Fibroblast of skin of back (primary cell): Measurements from ENCODE around the gene PWP2.
"Not testable (repeated sequence)": the region's sequence is repeated elsewhere in the genome, so short reads cannot be mapped to it uniquely, and the experiment has no call there.

Source experiments
- DNase-seq: peaks from one replicate; pipeline ENCODE4 v3.0.0-alpha.2; 2013

Gene PWP2

GRCh38 chr21:44083631-44084291 lies 23.4 kb upstream of the PWP2 start:
- DNase-seq: no peak

DNA sequence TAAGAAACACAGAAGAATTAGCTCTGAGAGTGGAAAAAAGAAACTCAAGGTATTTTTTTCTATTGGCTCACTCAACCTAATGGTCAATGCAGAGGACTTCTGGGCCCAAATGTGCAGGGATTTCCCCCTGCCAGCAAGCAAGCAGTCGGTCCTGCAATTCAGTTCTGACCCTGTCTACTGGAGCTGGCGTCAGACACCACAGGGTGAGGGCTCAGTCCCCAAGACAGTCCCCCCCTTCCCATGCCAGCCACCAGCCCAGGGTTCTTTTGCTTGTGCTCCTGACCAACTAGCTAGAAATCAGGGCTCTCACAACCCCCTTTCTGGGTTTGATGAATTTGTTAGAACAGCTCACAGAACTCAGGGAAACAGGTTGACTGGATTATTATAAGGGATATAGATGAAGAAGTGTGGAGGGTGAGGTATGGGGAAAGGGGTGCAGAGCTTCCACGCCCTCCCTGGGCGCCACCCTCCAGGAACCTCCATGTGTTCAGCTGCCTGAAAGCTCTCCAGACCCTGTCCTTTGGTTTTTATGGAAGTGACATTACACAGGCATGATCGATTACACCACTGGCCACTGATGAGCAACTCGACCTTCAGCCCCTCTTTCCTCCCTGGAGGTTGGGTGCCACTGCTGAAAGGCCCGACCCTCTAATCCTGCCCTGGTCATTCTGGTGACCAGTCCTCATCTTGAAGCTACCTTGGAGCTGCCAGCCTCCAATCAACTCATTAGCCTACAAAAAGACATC lies 22.5 kb upstream of the PWP2 start:
- DNase-seq: no peak

DNA sequence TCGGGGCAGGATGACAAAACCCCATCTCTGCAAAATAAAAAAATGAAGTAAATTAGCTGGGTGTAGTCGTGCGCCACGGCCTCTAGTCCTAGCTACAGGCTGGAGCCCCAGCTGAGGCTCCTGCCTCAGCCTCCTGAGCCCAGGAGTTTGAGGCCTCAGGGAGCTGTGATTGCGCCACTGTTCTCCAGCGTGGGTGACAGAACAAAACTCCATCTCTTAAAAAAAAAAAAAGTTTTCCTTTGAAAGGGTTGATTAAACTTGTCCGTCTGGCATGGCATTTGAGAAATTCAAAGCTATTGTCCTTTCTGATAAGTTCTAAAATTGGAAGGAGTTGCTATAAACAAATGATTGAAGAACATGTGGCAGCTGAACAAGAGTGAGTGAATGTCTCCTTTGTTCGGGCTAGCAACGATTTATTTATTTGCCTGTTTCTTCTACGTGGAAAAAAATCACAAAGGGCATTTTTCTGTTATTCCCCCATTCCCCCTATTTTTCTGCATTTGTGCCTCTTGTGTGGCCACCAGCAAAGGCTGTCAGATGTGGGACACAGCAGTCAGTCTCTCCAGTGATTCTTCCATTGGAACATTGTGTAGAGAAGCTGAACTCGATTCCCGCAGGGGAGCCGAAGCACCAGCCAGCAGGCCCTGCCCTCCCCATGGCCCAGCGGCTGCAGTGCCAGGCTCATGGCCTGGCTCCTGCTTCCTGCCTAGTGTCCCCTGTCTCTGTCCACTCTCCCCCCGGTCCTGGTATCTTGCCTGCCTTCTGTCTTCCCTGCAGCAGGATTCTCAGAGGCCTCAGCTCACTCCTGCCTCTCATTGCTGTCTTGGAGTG lies 21.5 kb upstream of the PWP2 start:
- DNase-seq: no peak

GRCh38 chr21:44086636-44087425 lies 20.4 kb upstream of the PWP2 start:
- DNase-seq: no peak

DNA sequence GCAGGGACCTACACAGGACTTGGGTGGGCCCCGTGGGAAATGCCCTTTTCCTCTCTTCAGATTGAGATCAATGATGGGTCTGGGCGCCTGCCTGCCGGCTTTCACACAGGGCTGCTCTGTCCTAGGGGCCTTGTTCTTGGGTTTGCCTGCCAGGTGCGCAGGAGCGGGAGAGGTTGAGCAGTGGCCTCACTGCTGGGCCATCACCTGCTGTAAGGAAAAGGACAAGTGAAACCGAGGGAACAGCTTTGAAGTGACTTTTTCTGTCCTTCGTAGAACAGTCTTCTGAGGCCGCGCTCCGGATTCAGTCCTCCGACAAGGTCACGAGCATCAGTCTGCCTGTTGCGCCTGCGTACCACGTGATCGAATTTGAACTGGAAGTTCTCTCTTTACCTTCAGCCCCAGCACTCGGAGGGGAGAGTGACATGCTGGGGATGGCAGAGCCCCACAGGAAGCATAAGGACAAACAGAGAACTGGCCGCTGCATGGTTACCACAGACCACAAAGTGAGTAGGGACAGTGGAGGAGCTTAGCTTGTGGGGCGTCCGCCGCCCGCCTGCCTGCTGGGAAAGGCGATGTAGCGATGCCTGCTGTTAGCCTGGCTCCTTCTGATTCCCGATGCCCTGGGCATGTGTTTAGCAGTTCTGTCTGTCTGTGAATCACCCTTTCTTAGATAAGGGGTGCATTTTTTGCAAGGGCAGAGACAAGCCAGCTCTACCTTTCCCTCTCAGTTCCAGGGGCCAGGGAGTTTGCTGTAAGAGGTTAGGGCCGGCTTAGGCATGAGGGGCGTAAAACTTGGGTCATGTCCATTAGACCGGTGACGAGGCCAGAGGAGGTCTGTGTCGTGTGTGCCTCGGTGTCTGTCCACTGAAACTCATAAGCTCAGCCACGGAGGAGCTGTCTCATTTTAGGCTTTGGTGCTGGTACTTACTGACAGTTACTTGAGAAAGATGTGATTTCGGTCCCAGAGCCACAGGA lies 19.5 kb upstream of the PWP2 start:
- DNase-seq: no peak

GRCh38 chr21:44088401-44088780 lies 18.8 kb upstream of the PWP2 start:
- no peak for DNase-seq

- DNase-seq: no peak
These were observed 17.9 kb upstream of the PWP2 start for GRCh38 chr21:44089001-44089911.

- no peak for DNase-seq
These were observed 16.9 kb upstream of the PWP2 start for GRCh38 chr21:44090325-44090724.

GRCh38 chr21:44092211-44092610 lies 15.0 kb upstream of the PWP2 start:
- no peak for DNase-seq

- DNase-seq: no peak
These were observed 13.4 kb upstream of the PWP2 start for GRCh38 chr21:44093761-44094160.

DNA sequence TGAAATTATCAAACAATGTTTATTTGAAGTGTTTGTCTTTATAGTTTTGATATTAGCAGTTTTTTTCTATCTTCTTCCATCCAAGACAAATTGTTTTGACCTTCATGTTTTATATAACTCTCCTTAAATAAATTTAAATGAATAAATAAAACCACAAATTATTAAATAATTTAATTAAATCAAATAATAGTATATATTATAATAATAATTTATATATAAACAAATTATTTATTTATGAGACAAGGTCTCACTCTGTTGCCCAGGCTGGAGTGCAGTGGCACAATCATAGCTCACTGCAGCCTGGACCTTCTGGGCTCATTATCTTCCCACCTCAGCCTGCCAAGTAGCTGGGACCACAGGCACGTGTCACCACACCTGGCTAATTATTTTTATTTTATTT lies 12.4 kb upstream of the PWP2 start:
- DNase-seq: no peak

DNA sequence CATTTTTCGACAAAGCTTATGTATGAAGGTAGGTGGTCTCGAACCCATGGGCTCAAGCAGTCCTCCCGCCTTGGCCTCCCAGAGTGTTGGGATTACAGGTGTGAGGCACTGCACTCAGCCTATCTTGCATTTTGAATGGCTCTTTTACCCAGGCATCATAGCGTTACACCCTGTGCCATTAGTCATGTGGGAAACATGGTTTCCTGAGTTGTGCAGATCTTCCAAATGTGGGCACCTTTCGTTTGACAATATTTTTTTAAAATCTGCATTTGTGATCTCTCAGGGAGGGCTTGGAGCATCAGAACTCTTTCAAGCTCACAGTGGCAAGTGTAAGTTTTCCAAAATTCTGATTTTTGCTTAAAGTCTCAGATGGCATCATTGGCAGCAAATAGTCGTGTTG lies 8.7 kb upstream of the PWP2 start:
- not testable (repeated sequence) for DNase-seq

DNA sequence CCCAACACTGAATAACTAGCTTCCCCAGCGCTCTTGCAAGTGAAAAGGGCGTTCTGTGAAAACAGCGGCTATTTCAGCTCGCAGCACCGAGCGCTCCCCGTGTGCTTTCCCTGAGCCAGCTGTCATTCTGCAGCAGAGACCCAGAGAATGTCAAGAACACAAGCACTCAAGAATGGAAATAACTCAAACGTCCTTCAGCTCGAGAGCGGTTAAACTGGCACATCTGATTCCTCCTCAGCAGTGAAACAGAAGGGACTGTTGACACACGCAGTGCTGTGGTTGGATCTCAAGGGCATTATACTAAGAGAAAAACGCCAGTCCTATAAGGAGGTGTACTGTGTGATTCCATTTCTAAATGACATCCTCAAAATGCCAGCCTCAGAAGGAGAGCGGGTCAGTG lies 8.2 kb upstream of the PWP2 start:
- DNase-seq: not testable (repeated sequence)

- DNase-seq: not testable (repeated sequence)
These were observed 390 bp downstream of the PWP2 start for GRCh38 chr21:44107589-44107988.

DNA sequence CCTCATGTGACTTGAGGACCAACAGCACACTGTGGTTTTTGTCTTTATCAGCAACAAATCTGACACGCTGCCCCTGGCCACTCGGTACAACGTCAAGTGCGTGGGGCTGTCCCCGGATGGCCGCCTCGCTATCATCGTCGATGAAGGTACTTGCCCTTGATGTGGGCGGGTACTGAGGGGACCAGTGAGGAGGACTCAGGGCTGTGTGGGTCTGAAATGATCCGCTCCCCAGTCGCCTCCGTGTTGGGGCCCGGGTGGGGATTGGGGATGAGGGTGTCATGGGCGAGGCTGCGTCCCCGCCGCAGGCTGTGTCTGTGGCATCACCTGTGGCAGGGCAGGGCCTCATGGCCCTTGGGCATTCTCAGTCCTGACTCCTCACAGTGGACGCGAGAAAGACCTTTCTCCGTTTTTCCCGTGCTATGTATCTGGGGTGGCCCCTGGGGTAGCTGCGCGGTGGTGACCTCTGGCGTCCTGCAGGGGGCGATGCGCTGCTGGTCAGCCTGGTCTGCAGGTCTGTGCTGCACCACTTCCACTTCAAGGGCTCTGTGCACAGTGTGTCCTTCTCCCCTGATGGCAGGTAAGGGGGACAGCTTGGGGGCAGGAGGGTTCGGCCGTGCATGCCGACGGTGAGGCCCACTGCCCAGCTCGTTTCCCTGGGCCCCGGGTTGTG lies 6.6 kb downstream of the PWP2 start:
- not testable (repeated sequence) for DNase-seq

DNA sequence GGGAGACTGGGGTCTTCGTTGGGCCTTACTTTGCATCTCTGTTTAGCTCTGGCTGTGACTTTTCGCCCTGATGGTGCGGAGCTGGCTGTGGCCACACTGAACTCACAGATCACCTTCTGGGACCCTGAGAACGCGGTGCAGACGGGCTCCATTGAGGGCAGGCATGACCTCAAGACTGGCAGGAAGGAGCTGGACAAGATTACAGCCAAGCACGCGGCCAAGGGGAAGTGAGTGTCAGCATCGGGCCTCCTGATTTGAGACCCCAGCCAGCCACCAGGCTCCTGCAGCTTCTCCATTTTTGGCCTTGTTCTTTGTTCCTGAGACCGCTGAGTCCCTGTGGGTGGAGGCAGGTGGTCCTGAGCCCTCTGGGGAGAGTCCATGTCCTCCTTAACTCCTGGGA lies 14.9 kb downstream of the PWP2 start:
- not testable (repeated sequence) for DNase-seq

DNA sequence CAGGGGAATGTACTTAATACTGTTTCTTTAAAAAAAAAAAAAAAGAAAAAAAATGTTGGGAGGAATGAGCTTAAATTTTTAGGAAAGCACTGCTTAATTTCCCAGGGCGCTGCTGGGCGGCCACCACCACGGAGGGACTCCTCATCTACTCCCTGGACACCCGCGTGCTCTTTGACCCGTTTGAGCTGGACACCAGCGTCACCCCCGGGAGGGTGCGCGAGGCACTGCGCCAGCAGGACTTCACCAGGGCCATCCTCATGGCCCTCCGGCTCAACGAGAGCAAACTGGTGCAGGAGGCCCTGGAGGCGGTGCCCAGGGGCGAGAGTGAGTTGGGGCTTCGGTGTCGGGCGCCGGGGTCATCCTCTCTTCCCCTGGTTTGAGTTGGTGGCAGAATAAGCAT lies 20.6 kb downstream of the PWP2 start:
- not testable (repeated sequence) for DNase-seq

- not testable (repeated sequence) for DNase-seq
These were observed 26.5 kb downstream of the PWP2 start for GRCh38 chr21:44133715-44134057.

- DNase-seq: not testable (repeated sequence)
These were observed 27.5 kb downstream of the PWP2 start for GRCh38 chr21:44134732-44135131.

DNA sequence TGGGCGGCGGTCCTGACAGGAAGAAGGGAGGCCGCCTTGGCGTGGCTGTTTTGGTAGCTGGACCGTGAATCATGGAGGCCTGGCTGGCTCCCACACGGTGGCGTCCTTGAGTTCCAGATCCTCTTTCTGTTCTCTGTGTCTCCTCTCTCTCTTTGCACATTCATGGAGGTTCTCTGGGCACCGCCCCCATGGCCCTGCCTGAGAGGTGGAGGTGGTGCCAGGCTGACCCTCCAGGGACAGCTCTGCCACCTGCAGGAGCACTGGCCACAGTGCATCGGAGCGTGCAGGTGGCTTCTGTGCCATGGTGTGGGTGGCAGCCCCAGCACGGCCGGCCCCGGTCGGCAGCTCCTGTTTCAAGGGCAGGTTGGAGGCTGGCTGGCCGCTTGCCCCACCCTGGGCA lies 30.8 kb downstream of the PWP2 start:
- not testable (repeated sequence) for DNase-seq
